Mesenchymal stem cell (in vitro differentiated cells and primary cell): ENCODE data around the gene ARPC2.

Source experiments
- DNase-seq: peaks from one replicate; pipeline ENCODE4 v3.0.0-alpha.2; 2013
- H2AFZ ChIP-seq: one replicate; pipeline ENCODE4 v1.6.1; 2013; ENCODE audit warnings: low read depth, mild to moderate bottlenecking, control low read depth, inconsistent platforms, low read length, moderate library complexity
- H2AK5ac ChIP-seq: 2 replicates; pipeline ENCODE4 v1.6.1; 2013; ENCODE audit warnings: low read length, moderate library complexity, mild to moderate bottlenecking, inconsistent platforms; ENCODE audit not compliant: severe bottlenecking
- H2BK120ac ChIP-seq: one replicate; pipeline ENCODE4 v1.6.1; 2013; ENCODE audit warnings: low read depth, mild to moderate bottlenecking, inconsistent platforms, low read length, moderate library complexity
- H2BK12ac ChIP-seq, 2 experiments: one replicate each; pipeline ENCODE4 v1.6.1; 2013; ENCODE audit warnings: inconsistent platforms in 2 of 2, low read length in 2 of 2, mild to moderate bottlenecking in 2 of 2, moderate library complexity in 2 of 2, control low read depth in 1 of 2
- H2BK15ac ChIP-seq: one replicate; pipeline ENCODE4 v1.6.1; 2013; ENCODE audit warnings: mild to moderate bottlenecking, low read depth, inconsistent platforms; ENCODE audit not compliant: poor library complexity, severe bottlenecking
- H2BK5ac ChIP-seq: 2 replicates; pipeline ENCODE4 v1.6.1; 2013; ENCODE audit warnings: low read depth, mild to moderate bottlenecking, low read length, control low read depth, inconsistent platforms; ENCODE audit not compliant: poor library complexity, severe bottlenecking
- H3K14ac ChIP-seq, 2 experiments: one replicate each; pipeline ENCODE4 v1.6.1; 2013; ENCODE audit warnings: inconsistent platforms in 2 of 2, low read length in 2 of 2, control low read depth in 1 of 2, mild to moderate bottlenecking in 1 of 2, moderate library complexity in 1 of 2
- H3K18ac ChIP-seq, 2 experiments: one replicate each; pipeline ENCODE4 v1.6.1; 2013; ENCODE audit warnings: inconsistent platforms in 2 of 2, low read length in 2 of 2, control low read depth in 1 of 2, low read depth in 1 of 2, mild to moderate bottlenecking in 1 of 2
- H3K23ac ChIP-seq, 2 experiments: one replicate each; pipeline ENCODE4 v1.6.1; 2013; ENCODE audit warnings: inconsistent platforms in 2 of 2, low read length in 2 of 2, mild to moderate bottlenecking in 2 of 2, moderate library complexity in 2 of 2, control low read depth in 1 of 2
- H3K27ac ChIP-seq: 2 replicates; pipeline ENCODE4 v1.5.1; 2013; ENCODE audit warnings: mild to moderate bottlenecking, moderate library complexity, low read length, control low read depth, inconsistent platforms; ENCODE audit not compliant: poor library complexity, severe bottlenecking
- H3K27me3 ChIP-seq, 2 experiments: 2 replicates each; pipeline versions ENCODE4 v1.6.1 to v1.7.0; 2013; ENCODE audit warnings: low read length in 2 of 2, mild to moderate bottlenecking in 2 of 2, moderate library complexity in 2 of 2, control low read depth in 1 of 2, inconsistent platforms in 1 of 2; ENCODE audit not compliant: control insufficient read depth in 1 of 2, insufficient read depth in 1 of 2
- H3K36me3 ChIP-seq, 2 experiments: 2 replicates each; pipeline versions ENCODE4 v1.6.1 to v1.7.0; 2013; ENCODE audit warnings: low read length in 2 of 2, control low read depth in 1 of 2, inconsistent platforms in 1 of 2, low read depth in 1 of 2, mild to moderate bottlenecking in 1 of 2; ENCODE audit not compliant: insufficient read depth in 2 of 2, control insufficient read depth in 1 of 2
- H3K4ac ChIP-seq, 2 experiments: one replicate each; pipeline ENCODE4 v1.6.1; 2013; ENCODE audit warnings: inconsistent platforms in 2 of 2, low read length in 2 of 2, mild to moderate bottlenecking in 2 of 2, moderate library complexity in 2 of 2, control low read depth in 1 of 2, low read depth in 1 of 2
- H3K4me1 ChIP-seq: 2 replicates; pipeline ENCODE4 v1.6.1; 2013; ENCODE audit warnings: low read depth, low read length, control low read depth; ENCODE audit not compliant: control insufficient read depth, insufficient read depth
- H3K4me2 ChIP-seq: 2 replicates; pipeline ENCODE4 v1.6.1; 2013; ENCODE audit warnings: low read length, mild to moderate bottlenecking, inconsistent platforms; ENCODE audit not compliant: poor library complexity, severe bottlenecking
- H3K4me3 ChIP-seq, 2 experiments: 2 replicates each; pipeline versions ENCODE4 v1.5.1 to v1.7.0; 2013; ENCODE audit warnings: low read length in 2 of 2, mild to moderate bottlenecking in 2 of 2, control low read depth in 1 of 2, low read depth in 1 of 2; ENCODE audit not compliant: insufficient read depth in 1 of 2
- H3K79me1 ChIP-seq: replicated peaks from 2 replicates; pipeline ENCODE4 v1.6.1; 2013; ENCODE audit warnings: mild to moderate bottlenecking, control low read depth, low read length, inconsistent platforms; ENCODE audit not compliant: poor library complexity, severe bottlenecking
- H3K9ac ChIP-seq: 2 replicates; pipeline ENCODE4 v1.7.0; 2013; ENCODE audit warnings: mild to moderate bottlenecking, low read length, moderate library complexity
- H3K9me3 ChIP-seq: 2 replicates; pipeline ENCODE4 v1.7.0; 2013; ENCODE audit warnings: mild to moderate bottlenecking, low read length; ENCODE audit not compliant: control insufficient read depth
- H4K8ac ChIP-seq: one replicate; pipeline ENCODE4 v1.6.1; 2013; ENCODE audit warnings: inconsistent platforms, mild to moderate bottlenecking, low read length, moderate library complexity
- H4K91ac ChIP-seq: one replicate; pipeline ENCODE4 v1.6.1; 2013; ENCODE audit warnings: mild to moderate bottlenecking, low read length, inconsistent platforms
- WGBS: methylation state at CpG from one replicate; pipeline ENCODE4 v1.1.7; 2013; ENCODE audit warnings: mixed read lengths; 5-methylcytosine and 5-hydroxymethylcytosine counted together

Gene ARPC2

DNA sequence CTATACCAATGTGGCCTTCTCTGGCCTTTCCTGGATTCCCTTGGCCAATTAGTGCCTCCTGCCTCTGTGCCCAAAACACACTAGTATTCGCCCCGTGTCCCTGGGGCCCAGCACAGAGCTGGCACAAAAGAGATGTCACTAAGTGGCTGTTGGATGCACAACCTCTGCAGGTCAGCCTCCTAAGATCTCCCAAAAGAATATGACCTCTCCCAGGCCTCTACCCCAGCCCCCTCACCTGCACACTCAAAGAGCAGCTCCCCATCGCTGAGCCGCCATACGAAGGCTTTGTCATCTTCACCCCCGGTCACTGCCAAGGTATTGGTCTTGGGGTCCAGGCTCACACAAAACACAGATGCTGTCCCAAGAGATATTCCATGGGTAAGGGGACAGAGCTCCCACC, 50.3 kb downstream of the ARPC2 start:
- H2AFZ ChIP-seq: no peak overlapping the region
- H4K91ac ChIP-seq: no peak overlapping the region
- peaks cover 47 to 57% of the 10 kb centered on the region in 2 experiments for H3K36me3 ChIP-seq
- WGBS: 97% methylated on average over 6 of the region's 6 CpGs
- peaks cover 18% of the 10 kb centered on the region for H3K4me1 ChIP-seq
- no peak overlapping the region for H3K23ac ChIP-seq
- no peak overlapping the region for H2AK5ac ChIP-seq
- H3K4me3 ChIP-seq: no peak overlapping the region
- no peak overlapping the region for H2BK12ac ChIP-seq
- H4K8ac ChIP-seq: no peak overlapping the region
- peaks cover 43% of the 10 kb centered on the region for H3K79me1 ChIP-seq
- H3K14ac ChIP-seq: no peak overlapping the region
- no peak overlapping the region for H2BK5ac ChIP-seq
- H3K18ac ChIP-seq: no peak overlapping the region
- no peak for DNase-seq
- no peak overlapping the region for H2BK120ac ChIP-seq
- no peak overlapping the region for H3K27ac ChIP-seq
- H3K4ac ChIP-seq: no peak overlapping the region
- no peak overlapping the region for H3K4me2 ChIP-seq
- H3K27me3 ChIP-seq: no peaks in the 10 kb centered on the region
- H2BK15ac ChIP-seq: no peak overlapping the region
- H3K9me3 ChIP-seq: no peaks in the 10 kb centered on the region
- no peak overlapping the region for H3K9ac ChIP-seq

- Histone ChIP-seq H3K4ac (peak within 1 kb of the TSS; percentile 46 to 68), H3K9me3 (no peaks in the 10 kb centered on the region), H4K91ac (peak within 1 kb of the TSS; percentile 70), H3K27ac (peak within 1 kb of the TSS; percentile 69), H3K4me3 (peak within 1 kb of the TSS; percentile 81 to 100), H2BK12ac (peak within 1 kb of the TSS in 1 of 2 experiments; percentile 31), H2BK15ac (peak within 1 kb of the TSS; percentile 62), H3K18ac (peak within 1 kb of the TSS; percentile 69 to 73), H3K27me3 (no peaks in the 10 kb centered on the region), H2AFZ (peak within 1 kb of the TSS; percentile 64), H3K23ac (peak within 1 kb of the TSS in 1 of 2 experiments; percentile 67), H3K4me1 (peaks cover 22% of the 10 kb centered on the region), H3K36me3 (peaks cover 42 to 49% of the 10 kb centered on the region in 2 experiments), H2BK120ac (peak within 1 kb of the TSS; percentile 24), H3K14ac (peak within 1 kb of the TSS in 1 of 2 experiments; percentile 85), H3K4me2 (peak within 1 kb of the TSS; percentile 89), H2AK5ac (no peak within 1 kb of the TSS), H4K8ac (peak within 1 kb of the TSS; percentile 85), H2BK5ac (no peak within 1 kb of the TSS), H3K9ac (peak within 1 kb of the TSS; percentile 98), H3K79me1 (peaks cover 46% of the 10 kb centered on the region)
- DNase-seq: peak; percentile 100
- 2% methylated on average over 52 of the region's 64 CpGs for WGBS
Measured at GRCh38 chr2:218269900-218270720, 53.1 kb downstream of the ARPC2 start, which contains the start of the genes AAMP and PNKD. Gene AAMP, minus strand, starts transcription at chr2:218270137. Its CDS starts 51 bp downstream, at chr2:218270086. Gene PNKD, plus strand, starts transcription at chr2:218270519. Its CDS starts 17 bp downstream, at chr2:218270536.

DNA sequence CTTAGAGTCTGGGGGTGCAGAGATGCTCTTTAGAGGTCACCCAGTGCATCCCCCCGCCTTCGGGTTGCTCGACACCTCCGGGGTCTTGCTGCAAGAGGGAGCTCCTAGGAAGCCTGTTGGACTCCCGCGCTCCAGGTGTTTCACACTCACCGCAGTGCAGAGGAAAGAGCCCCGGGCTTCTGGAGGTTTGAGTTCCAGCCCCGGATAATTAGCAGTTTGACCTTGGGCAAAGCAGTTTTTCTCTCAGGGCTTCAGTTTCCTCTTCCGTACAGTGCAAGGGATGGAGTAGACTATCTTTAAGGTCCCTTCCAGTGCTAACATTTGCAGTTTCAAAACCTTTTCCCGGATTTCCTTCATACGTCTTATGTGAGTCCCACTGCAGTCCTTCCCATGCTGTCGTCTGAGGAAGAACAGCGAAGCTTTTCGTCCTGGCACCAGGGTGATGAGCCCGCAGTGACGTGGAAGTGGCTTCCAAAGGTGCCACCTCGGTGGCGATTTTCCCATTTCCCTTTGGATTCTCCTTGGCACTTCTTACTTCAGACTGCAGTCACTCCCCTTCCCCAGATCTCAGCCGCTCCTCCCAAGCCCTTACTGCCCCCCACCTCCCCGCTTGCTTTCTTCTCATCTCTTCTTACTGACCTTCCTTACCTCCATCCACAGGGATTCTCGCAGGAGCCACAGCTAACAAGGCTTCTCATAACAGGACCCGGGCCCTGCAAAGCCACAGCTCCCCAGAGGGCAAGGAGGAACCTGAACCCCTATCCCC, 53.9 kb downstream of the ARPC2 start:
- peak overlapping the region in 1 of 2 experiments; percentile 31 for H2BK12ac ChIP-seq
- H3K27ac ChIP-seq: no peak overlapping the region
- H3K18ac ChIP-seq: peak overlapping the region; percentile 18 to 69
- H2AFZ ChIP-seq: no peak overlapping the region
- H2BK15ac ChIP-seq: peak overlapping the region; percentile 28
- peak overlapping the region; percentile 81 to 99 for H3K4me3 ChIP-seq
- peaks cover 42 to 49% of the 10 kb centered on the region in 2 experiments for H3K36me3 ChIP-seq
- peaks cover 41% of the 10 kb centered on the region for H3K79me1 ChIP-seq
- H3K27me3 ChIP-seq: no peaks in the 10 kb centered on the region
- H3K4me1 ChIP-seq: peaks cover 22% of the 10 kb centered on the region
- no peaks in the 10 kb centered on the region for H3K9me3 ChIP-seq
- 9% methylated on average over 22 of the region's 23 CpGs for WGBS
- peak; percentile 45 for DNase-seq
- peak overlapping the region; percentile 85 for H4K8ac ChIP-seq
- H4K91ac ChIP-seq: peak overlapping the region; percentile 70
- H3K4me2 ChIP-seq: peak overlapping the region; percentile 89
- peak overlapping the region; percentile 46 to 68 for H3K4ac ChIP-seq
- peak overlapping the region in 1 of 2 experiments; percentile 29 for H3K23ac ChIP-seq
- no peak overlapping the region for H2BK120ac ChIP-seq
- peak overlapping the region in 1 of 2 experiments; percentile 85 for H3K14ac ChIP-seq
- peak overlapping the region; percentile 94 for H3K9ac ChIP-seq
- no peak overlapping the region for H2AK5ac ChIP-seq
- H2BK5ac ChIP-seq: no peak overlapping the region

DNA sequence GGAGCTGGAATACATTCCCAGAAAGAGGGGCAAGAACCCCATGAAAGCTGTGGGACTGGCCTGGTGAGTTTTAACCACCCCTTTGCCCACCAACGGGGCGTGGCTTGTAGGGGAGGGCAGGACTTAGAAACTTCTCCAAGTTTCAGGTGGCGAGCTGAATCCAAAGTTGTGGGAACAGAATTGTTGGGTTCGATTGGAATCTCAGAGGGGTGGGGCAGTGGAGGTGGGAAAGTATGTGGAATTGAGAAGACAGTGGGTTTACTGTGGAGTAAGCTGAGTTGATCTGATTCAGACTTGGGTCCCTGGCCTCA, 54.5 kb downstream of the ARPC2 start:
- DNase-seq: no peak
- H3K18ac ChIP-seq: no peak overlapping the region
- H3K79me1 ChIP-seq: peaks cover 39% of the 10 kb centered on the region
- peaks cover 22% of the 10 kb centered on the region for H3K4me1 ChIP-seq
- H3K36me3 ChIP-seq: peaks cover 42 to 48% of the 10 kb centered on the region in 2 experiments
- 53% methylated on average over 4 of the region's 4 CpGs for WGBS
- no peak overlapping the region for H4K8ac ChIP-seq
- H3K9ac ChIP-seq: peak overlapping the region; percentile 94
- H2BK12ac ChIP-seq: no peak overlapping the region
- H3K4me2 ChIP-seq: peak overlapping the region; percentile 89
- H2BK15ac ChIP-seq: no peak overlapping the region
- no peak overlapping the region for H3K4ac ChIP-seq
- H3K4me3 ChIP-seq: peak overlapping the region in 1 of 2 experiments; percentile 99
- no peaks in the 10 kb centered on the region for H3K27me3 ChIP-seq
- H3K14ac ChIP-seq: no peak overlapping the region
- H4K91ac ChIP-seq: no peak overlapping the region
- no peak overlapping the region for H2BK5ac ChIP-seq
- no peaks in the 10 kb centered on the region for H3K9me3 ChIP-seq
- H3K27ac ChIP-seq: no peak overlapping the region
- H2AFZ ChIP-seq: no peak overlapping the region
- no peak overlapping the region for H2BK120ac ChIP-seq
- H3K23ac ChIP-seq: no peak overlapping the region
- H2AK5ac ChIP-seq: peak overlapping the region; percentile 28
